A673 (cell line): ENCODE measurements around the gene DCC. TPM values are rescaled to one million over a fixed set of nuclear protein-coding genes. Genes with fewer than 3 reads are reported as not detected.

Experiments used
- BruUV-seq: library from RNA; stranded (reverse); fragments of 400-500 nt; replicated peaks from 2 replicates; lab custom pipeline; 2021; lab: Mats Ljungman, UMichigan
- CTCF ChIA-PET: fragments of 300-600 bp; sonication (Branson Sonifier 250); formaldehyde crosslinking; loops from one replicate; lab custom pipeline; 2022; ENCODE audit warnings: antibody characterized with exemption; lab: Charles Lee
- POLR2A ChIA-PET: fragments of 300-600 bp; sonication (Branson Sonifier 250); formaldehyde crosslinking; loops from one replicate; lab custom pipeline; 2022; ENCODE audit warnings: antibody characterized with exemption; ENCODE audit not compliant: low non-redundant PET; lab: Charles Lee
- DNase-seq: peaks from one replicate; pipeline ENCODE4 v3.0.0-alpha.2; 2015; ENCODE audit warnings: low spot score
- H3K27ac ChIP-seq: fragments of 200-600 bp; sonication (generic); 2 replicates; pipeline ENCODE4 v1.5.1; 2016; ENCODE audit warnings: mixed run types, low read depth, mild to moderate bottlenecking, mixed read lengths, antibody characterized with exemption, low read length; ENCODE audit not compliant: poor library complexity, severe bottlenecking
- H3K27me3 ChIP-seq: fragments of 200-600 bp; sonication (generic); replicated peaks from 2 replicates; pipeline ENCODE4 v1.6.1; 2017; ENCODE audit warnings: mixed run types, low read depth, mild to moderate bottlenecking, mixed read lengths, antibody characterized with exemption, low read length; ENCODE audit not compliant: insufficient read depth, poor library complexity
- H3K36me3 ChIP-seq: fragments of 200-600 bp; sonication (generic); 2 replicates; pipeline ENCODE4 v1.6.1; 2016; ENCODE audit warnings: mixed run types, mild to moderate bottlenecking, mixed read lengths, antibody characterized with exemption, low read length; ENCODE audit not compliant: insufficient read depth, poor library complexity, severe bottlenecking
- H3K4me1 ChIP-seq: fragments of 200-600 bp; sonication (generic); 2 replicates; pipeline ENCODE4 v1.6.1; 2017; ENCODE audit warnings: mixed run types, mild to moderate bottlenecking, mixed read lengths, antibody characterized with exemption, low read length; ENCODE audit not compliant: insufficient read depth, poor library complexity, severe bottlenecking
- H3K4me3 ChIP-seq: fragments of 200-600 bp; sonication (generic); 2 replicates; pipeline ENCODE4 v1.5.1; 2016; ENCODE audit warnings: low read depth, mixed run types, mild to moderate bottlenecking, mixed read lengths, low read length; ENCODE audit not compliant: poor library complexity, severe bottlenecking
- H3K9me3 ChIP-seq: fragments of 200-600 bp; sonication (generic); 2 replicates; pipeline ENCODE4 v1.6.1; 2016; ENCODE audit warnings: mixed run types, low read depth, mild to moderate bottlenecking, mixed read lengths, antibody characterized with exemption, low read length; ENCODE audit not compliant: poor library complexity, severe bottlenecking
- CTCF ChIP-seq: fragments of 300-800, 200-600 bp; sonication (generic); conservative IDR thresholded peaks from 2 replicates; pipeline ENCODE4 v1.5.1; 2017; ENCODE audit warnings: low read depth, mild to moderate bottlenecking, antibody characterized with exemption, low read length, moderate library complexity, mixed read lengths
- EZH2 ChIP-seq: fragments of 200-600 bp; sonication (generic); IDR thresholded peaks from 2 replicates; pipeline ENCODE4 v1.6.1; 2017; ENCODE audit warnings: borderline replicate concordance, low read depth, mild to moderate bottlenecking, mixed read lengths, antibody characterized with exemption, low read length; ENCODE audit not compliant: poor library complexity, severe bottlenecking
- intact Hi-C: fragments of 100-400 bp; cut with micrococcal nuclease; formaldehyde crosslinking; loops from one replicate; pipeline ENCODE4 v1.10.0; 2022; ENCODE audit not compliant: unreplicated experiment
- total RNA-seq: library from RNA; stranded (reverse); gene quantifications from 2 replicates; pipeline ENCODE4 v1.2.3, GENCODE V29; 2021

The DCC gene
- total RNA-seq, 1 experiment from 2014 or later, result 93.0 TPM

DNA sequence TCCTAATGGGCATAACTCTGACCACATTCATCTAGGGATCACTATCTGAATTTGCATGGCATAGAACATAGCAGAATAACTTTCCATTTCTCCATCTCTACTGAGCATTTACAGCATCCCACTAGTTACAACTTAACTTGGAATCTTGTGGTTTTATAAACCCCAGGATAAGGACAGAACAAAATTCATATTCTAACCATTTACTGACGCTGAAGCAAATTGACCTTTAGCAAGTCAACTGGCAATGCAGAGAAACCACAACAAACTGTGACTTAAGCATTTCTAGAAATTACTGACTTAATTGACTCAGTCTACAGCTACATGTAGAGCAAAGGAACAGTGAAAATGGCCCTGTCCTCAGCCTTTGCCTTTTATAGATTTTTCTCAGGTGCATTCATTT lies 61.2 kb downstream of the DCC start:
- H3K9me3 ChIP-seq, result no peaks in the 10 kb centered on the region
- intact Hi-C loops, result no loop called here
- H3K4me1 ChIP-seq, result peaks cover 42% of the 10 kb centered on the region
- H3K36me3 ChIP-seq, result peaks cover 3% of the 10 kb centered on the region
- peak overlapping the region; percentile 59 for H3K27ac ChIP-seq
- ChIA-PET CTCF (no interaction called here), POLR2A (no interaction called here)
- H3K27me3 ChIP-seq, result no peaks in the 10 kb centered on the region
- H3K4me3 ChIP-seq, result no peak overlapping the region
- BruUV-seq, result no TSS peak
- DNase-seq, result no peak
- TF ChIP-seq EZH2 (no peak), CTCF (no peak)

DNA sequence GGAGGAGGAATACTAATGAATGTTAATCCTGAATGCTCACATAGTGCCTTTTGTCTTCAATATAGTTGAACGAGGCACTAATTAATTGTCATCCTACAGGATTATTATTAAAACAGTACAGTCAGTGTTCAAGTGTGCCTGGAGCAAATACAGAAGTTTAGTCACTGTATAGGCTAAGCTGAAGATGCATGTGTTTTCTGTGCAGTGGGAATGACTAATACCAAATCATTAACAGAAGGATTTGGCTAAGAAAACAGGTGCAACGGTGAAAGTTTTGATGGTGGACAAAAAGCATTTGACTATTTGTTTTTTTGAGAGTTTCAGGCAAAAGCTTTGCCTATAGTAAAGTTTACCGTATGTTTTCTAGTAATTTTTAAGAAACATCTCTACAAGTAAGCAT lies 62.8 kb downstream of the DCC start:
- peaks cover 3% of the 10 kb centered on the region for H3K36me3 ChIP-seq
- ChIA-PET CTCF (no interaction called here), POLR2A (no interaction called here)
- DNase-seq, result no peak
- H3K27me3 ChIP-seq, result no peaks in the 10 kb centered on the region
- H3K9me3 ChIP-seq, result no peaks in the 10 kb centered on the region
- no TSS peak for BruUV-seq
- no peak for TF ChIP-seq EZH2
- no peak for TF ChIP-seq CTCF
- peak overlapping the region; percentile 59 for H3K27ac ChIP-seq
- intact Hi-C loops, result no loop called here
- H3K4me3 ChIP-seq, result no peak overlapping the region
- H3K4me1 ChIP-seq, result peaks cover 40% of the 10 kb centered on the region

DNA sequence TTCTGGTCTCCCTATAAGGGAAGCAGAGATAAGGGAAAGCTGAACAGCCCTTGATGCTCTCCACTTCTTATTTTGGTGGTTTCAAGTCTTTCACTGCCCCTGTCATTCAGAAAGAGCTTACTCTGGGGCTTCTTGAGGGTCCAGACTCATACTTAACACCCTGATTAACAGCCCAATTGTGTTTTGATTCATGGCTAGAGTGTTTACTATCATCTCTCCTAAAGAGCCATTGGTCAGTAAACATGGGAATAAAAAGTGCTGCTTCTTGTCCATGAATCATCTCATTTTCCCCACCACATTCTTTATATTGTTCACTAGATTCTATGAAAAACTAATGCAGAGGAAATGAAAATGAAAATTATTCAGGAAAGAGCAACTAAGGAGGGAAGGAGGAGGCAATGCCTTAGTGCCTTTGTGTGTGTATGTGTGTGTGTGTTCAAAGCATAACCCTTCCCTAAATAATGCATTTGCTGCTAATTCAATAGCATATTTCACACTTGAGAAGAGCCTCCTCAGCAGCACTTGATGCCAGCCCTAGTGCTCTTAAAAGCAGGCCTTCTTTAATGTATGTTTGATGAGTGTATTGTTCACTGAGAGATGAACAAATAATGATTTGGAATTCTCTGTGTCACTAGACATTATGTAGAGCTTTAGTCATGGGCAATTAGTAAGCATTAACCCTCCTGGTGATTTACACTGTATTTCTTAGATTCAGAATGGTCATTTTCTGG lies 63.5 kb downstream of the DCC start:
- intact Hi-C loops, result no loop called here
- Histone ChIP-seq H3K36me3 (peaks cover 3% of the 10 kb centered on the region), H3K27me3 (no peaks in the 10 kb centered on the region), H3K27ac (peak overlapping the region; percentile 59), H3K4me3 (no peak overlapping the region), H3K9me3 (no peaks in the 10 kb centered on the region), H3K4me1 (peaks cover 43% of the 10 kb centered on the region)
- BruUV-seq, result no TSS peak
- DNase-seq, result peak; percentile 58
- TF ChIP-seq CTCF, result no peak
- TF ChIP-seq EZH2, result no peak
- ChIA-PET CTCF (no interaction called here), POLR2A (no interaction called here)
